OCI-LY3 (cell line): ENCODE measurements around the gene ZNF385A.

Experiments
- EZH2phosphoT487 ChIP-seq: fragments of 200-600 bp; shearing (Covaris generic); IDR thresholded peaks from 2 replicates; pipeline ENCODE4 v1.6.1; 2018; ENCODE audit warnings: antibody characterized with exemption, mixed run types, low read depth
- TF ChIP-seq, protein P1 (sequence below): fragments of 200-600, 300-600 bp; sonication (generic); IDR thresholded peaks from 2 replicates; pipeline ENCODE4 v1.5.1; 2014; ENCODE audit warnings: antibody characterized with exemption, low read length, low read depth

DNA sequence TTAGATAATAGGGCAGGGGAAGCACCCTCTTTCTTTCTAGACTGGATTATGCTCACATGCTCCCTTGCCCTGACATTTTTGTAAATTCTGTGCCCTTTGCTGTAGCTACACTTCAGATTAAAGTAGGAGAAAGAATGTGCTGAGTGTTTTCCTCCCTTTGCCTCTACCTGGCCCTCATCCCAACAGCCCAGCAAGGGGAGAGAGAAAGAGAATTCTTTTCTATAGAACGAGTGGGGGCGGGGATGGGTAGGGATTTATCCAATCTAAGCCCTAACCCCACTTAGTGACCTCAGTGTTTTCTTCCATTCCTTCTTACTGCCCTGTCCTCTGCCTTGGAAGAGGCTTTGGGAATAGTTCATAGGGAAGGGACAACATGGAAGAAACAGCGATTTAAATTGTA lies 33.8 kb downstream of the ZNF385A start:
- TF ChIP-seq, protein P1, sequence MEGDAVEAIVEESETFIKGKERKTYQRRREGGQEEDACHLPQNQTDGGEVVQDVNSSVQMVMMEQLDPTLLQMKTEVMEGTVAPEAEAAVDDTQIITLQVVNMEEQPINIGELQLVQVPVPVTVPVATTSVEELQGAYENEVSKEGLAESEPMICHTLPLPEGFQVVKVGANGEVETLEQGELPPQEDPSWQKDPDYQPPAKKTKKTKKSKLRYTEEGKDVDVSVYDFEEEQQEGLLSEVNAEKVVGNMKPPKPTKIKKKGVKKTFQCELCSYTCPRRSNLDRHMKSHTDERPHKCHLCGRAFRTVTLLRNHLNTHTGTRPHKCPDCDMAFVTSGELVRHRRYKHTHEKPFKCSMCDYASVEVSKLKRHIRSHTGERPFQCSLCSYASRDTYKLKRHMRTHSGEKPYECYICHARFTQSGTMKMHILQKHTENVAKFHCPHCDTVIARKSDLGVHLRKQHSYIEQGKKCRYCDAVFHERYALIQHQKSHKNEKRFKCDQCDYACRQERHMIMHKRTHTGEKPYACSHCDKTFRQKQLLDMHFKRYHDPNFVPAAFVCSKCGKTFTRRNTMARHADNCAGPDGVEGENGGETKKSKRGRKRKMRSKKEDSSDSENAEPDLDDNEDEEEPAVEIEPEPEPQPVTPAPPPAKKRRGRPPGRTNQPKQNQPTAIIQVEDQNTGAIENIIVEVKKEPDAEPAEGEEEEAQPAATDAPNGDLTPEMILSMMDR: no peak
- no peak for TF ChIP-seq EZH2phosphoT487
